Smooth muscle cell (in vitro differentiated cells): ENCODE results near the gene C3orf20. TPM values are rescaled to one million over a fixed set of nuclear protein-coding genes. Genes with fewer than 3 reads are reported as not detected.

Experiments used
- DNase-seq: peaks from one replicate; lab custom pipeline; 2025; ENCODE audit not compliant: unreplicated experiment; lab: John Stamatoyannopoulos, UW
- H2AFZ ChIP-seq: fragments of 200-600 bp; sonication (generic); 2 replicates; pipeline ENCODE4 v1.6.0; 2016; ENCODE audit warnings: antibody characterized with exemption, low read depth, mild to moderate bottlenecking
- H3F3A ChIP-seq: fragments of 200-600 bp; sonication (generic); 2 replicates; pipeline ENCODE4 v1.6.0; 2017; ENCODE audit warnings: antibody characterized with exemption, low read depth
- H3K27ac ChIP-seq: fragments of 200-600 bp; sonication (generic); 2 replicates; pipeline ENCODE4 v1.5.1; 2016; ENCODE audit warnings: low read depth, mild to moderate bottlenecking
- H3K27me3 ChIP-seq: fragments of 200-600 bp; sonication (generic); 2 replicates; pipeline ENCODE4 v1.6.1; 2016; ENCODE audit warnings: low read depth, mild to moderate bottlenecking
- H3K36me3 ChIP-seq: fragments of 200-600 bp; sonication (generic); 2 replicates; pipeline ENCODE4 v1.5.1; 2016; ENCODE audit warnings: low read depth
- H3K4me1 ChIP-seq: fragments of 200-600 bp; sonication (generic); 2 replicates; pipeline ENCODE4 v1.5.1; 2016; ENCODE audit warnings: low read depth
- H3K4me2 ChIP-seq: fragments of 200-600 bp; sonication (generic); 2 replicates; pipeline ENCODE4 v1.6.0; 2016; ENCODE audit warnings: mild to moderate bottlenecking
- H3K4me3 ChIP-seq: fragments of 200-600 bp; sonication (generic); 2 replicates; pipeline ENCODE4 v1.5.1; 2016; ENCODE audit warnings: mild to moderate bottlenecking
- H3K79me2 ChIP-seq: fragments of 200-600 bp; sonication (generic); 2 replicates; pipeline ENCODE4 v1.6.0; 2016; ENCODE audit warnings: low read depth, mild to moderate bottlenecking
- H3K9ac ChIP-seq: fragments of 200-600 bp; sonication (generic); 2 replicates; pipeline ENCODE4 v1.6.0; 2016; ENCODE audit warnings: low read depth
- H3K9me3 ChIP-seq: fragments of 200-600 bp; sonication (generic); replicated peaks from 2 replicates; pipeline ENCODE4 v1.5.1; 2016; ENCODE audit warnings: low read depth
- H4K20me1 ChIP-seq: fragments of 200-600 bp; sonication (generic); 2 replicates; pipeline ENCODE4 v1.6.0; 2016; ENCODE audit warnings: low read depth
- CTCF ChIP-seq: fragments of 200-600 bp; sonication (generic); IDR thresholded peaks from 2 replicates; pipeline ENCODE4 v1.5.1; 2017; ENCODE audit warnings: borderline replicate concordance, mild to moderate bottlenecking, antibody characterized with exemption; ENCODE audit not compliant: insufficient read depth, poor library complexity, severe bottlenecking
- WGBS: methylation state at CpG from one replicate; pipeline ENCODE4 v1.1.7; 2016; ENCODE audit warnings: low lambda C conversion rate; 5-methylcytosine and 5-hydroxymethylcytosine counted together
- polyA plus RNA-seq: library from polyadenylated mRNA; unstranded; fragments of >200 nt; fragmentation: Nextera tagmentation; extraction: Ambion mirVana; gene quantifications from 2 replicates; pipeline ENCODE4 v1.2.1, GENCODE V29; 2016
- total RNA-seq: library from RNA; depleted of rRNA; stranded (reverse); fragments of >200 nt; gene quantifications from 2 replicates; pipeline ENCODE4 v1.2.3, GENCODE V29; 2014

The C3orf20 gene
- total and polyA plus RNA-seq, 2 experiments from 2014 or later, result not detected

DNA sequence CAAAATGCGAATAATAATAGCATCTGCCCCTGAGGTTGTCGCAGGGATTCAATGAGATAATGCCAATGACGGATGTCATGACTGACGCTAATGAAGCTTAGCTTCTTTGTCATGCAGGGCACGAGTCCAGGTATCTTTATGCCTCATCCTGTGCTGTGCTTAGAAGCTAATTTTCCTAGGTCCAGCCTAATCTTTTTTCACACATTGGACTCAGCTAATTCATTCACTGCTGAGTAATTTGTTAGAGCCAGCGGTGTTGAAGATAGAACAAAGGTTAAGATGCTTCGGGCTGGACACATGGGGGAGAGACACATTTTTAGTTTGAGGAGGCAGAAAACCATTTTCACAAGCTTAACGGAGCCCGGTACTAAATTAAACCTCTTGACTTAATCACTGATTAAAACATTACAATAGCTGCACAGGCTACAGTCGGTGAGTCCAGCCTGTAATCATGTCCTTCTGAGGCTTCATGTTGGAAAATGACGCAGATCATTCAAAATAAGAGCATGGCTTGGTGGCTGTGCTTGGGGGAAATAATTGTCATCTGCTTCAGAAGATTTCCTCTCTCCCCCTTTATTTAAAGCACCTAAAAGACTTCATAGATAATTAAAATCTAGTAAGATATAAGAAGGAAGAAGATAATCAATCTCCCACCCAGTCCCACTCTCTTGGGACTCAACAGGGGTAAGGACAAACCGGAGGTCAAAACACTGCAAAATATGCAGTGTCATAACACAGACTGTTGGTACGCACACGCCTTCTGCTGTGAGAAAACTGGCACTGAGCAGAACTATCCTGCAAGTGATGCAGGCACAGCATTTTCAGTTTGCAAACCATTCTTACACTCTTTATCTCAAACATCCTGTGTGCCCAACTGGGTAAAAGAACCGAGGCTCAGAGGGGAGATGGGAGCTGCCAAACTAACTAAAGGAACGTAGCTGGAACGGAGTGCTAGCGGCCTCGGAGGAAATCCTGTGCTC, 26.7 kb upstream of the C3orf20 start:
- H3K27ac ChIP-seq, result no peak overlapping the region
- DNase-seq, result no peak
- no peak overlapping the region for H3K4me2 ChIP-seq
- peaks cover 14% of the 10 kb centered on the region for H3K27me3 ChIP-seq
- H3K9ac ChIP-seq, result no peak overlapping the region
- peaks cover 17% of the 10 kb centered on the region for H3K4me1 ChIP-seq
- no peak overlapping the region for H2AFZ ChIP-seq
- H3K36me3 ChIP-seq, result no peaks in the 10 kb centered on the region
- no peak overlapping the region for H3K4me3 ChIP-seq
- H3F3A ChIP-seq, result no peaks in the 10 kb centered on the region
- no peaks in the 10 kb centered on the region for H4K20me1 ChIP-seq
- TF ChIP-seq CTCF, result no peak
- H3K9me3 ChIP-seq, result no peaks in the 10 kb centered on the region
- peaks cover 14% of the 10 kb centered on the region for H3K79me2 ChIP-seq
- 92% methylated on average over 19 of the region's 19 CpGs for WGBS

DNA sequence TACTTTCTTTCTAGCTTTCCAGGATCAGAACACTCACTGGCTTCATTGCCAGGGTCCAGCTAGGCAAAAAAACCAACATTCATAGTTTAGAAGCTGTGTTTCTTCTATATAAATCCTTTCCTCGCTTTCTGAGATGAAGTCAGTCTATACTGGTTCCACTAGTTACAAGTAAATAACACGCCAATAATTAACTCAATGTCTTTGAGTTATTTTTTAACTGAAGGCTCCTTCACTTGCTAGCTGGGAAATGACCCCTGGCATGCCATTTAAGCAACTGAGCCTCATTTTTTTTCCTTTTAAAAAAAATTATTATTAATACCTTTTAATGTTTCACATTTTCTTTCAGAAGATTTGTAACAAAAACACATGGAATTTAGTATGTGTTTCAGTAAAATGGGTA, 25.5 kb upstream of the C3orf20 start:
- Histone ChIP-seq H3K4me2 (no peak overlapping the region), H3K9me3 (no peaks in the 10 kb centered on the region), H3K4me1 (peaks cover 18% of the 10 kb centered on the region), H3F3A (no peaks in the 10 kb centered on the region), H3K27ac (no peak overlapping the region), H3K4me3 (no peak overlapping the region), H3K9ac (no peak overlapping the region), H2AFZ (no peak overlapping the region), H3K79me2 (peaks cover 15% of the 10 kb centered on the region), H3K36me3 (no peaks in the 10 kb centered on the region), H3K27me3 (peaks cover 2% of the 10 kb centered on the region), H4K20me1 (no peaks in the 10 kb centered on the region)
- no peak for DNase-seq
- 91% methylated on average over 2 of the region's 2 CpGs for WGBS
- TF ChIP-seq CTCF, result no peak

DNA sequence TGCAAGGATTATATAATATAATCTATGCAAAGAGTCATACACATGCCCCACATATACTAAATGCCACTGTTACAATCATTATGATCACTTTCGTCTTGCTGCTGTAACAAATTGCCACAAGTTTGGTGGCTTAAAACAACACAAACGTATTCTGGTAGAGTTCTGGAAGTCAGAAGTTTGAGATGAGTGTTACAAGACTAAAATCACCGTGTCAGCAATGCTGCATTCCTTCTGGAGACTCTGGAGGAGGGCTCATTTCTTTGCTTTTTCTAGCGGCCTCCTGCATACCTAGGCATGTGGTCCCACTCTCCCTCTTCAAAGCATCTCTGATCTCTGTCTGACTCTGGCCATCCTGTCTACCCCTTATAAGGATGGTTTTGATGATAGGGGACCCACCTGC, 24.7 kb upstream of the C3orf20 start:
- Histone ChIP-seq H2AFZ (no peak overlapping the region), H3K9ac (no peak overlapping the region), H3K27ac (no peak overlapping the region), H3K79me2 (peaks cover 15% of the 10 kb centered on the region), H3F3A (no peaks in the 10 kb centered on the region), H3K4me3 (peak overlapping the region; percentile 72), H3K4me1 (peaks cover 18% of the 10 kb centered on the region), H3K9me3 (no peaks in the 10 kb centered on the region), H3K27me3 (no peaks in the 10 kb centered on the region), H3K4me2 (peak overlapping the region; percentile 95), H4K20me1 (no peaks in the 10 kb centered on the region), H3K36me3 (peaks cover 4% of the 10 kb centered on the region)
- no peak for DNase-seq
- TF ChIP-seq CTCF, result no peak
- 97% methylated on average over 4 of the region's 4 CpGs for WGBS
